H1 (cell line): Measurements from ENCODE around the gene ITPKA. TPM values are rescaled to one million over a fixed set of nuclear protein-coding genes. Genes with fewer than 3 reads are reported as not detected.

ENCODE experiments used
- CTCF ChIA-PET: fragments of 300-600 bp; sonication (Branson Sonifier 250); formaldehyde crosslinking; loops from one replicate; lab custom pipeline; 2021; ENCODE audit not compliant: partially characterized antibody; lab: Charles Lee
- POLR2A ChIA-PET: fragments of 300-600 bp; sonication (Branson Sonifier 250); formaldehyde crosslinking; loops from one replicate; lab custom pipeline; 2021; ENCODE audit warnings: inconsistent platforms; ENCODE audit not compliant: partially characterized antibody; lab: Charles Lee
- DNase-seq, 2 experiments: peaks; one replicate each; pipeline versions ENCODE4 v3.0.0 to v3.0.0-alpha.2; 2010 to 2022; ENCODE audit warnings: low spot score in 2 of 2, low read depth in 1 of 2, mixed read lengths in 1 of 2
- FAIRE-seq: peaks from 2 replicates; lab custom pipeline; 2011; peaks lifted over from hg19 to GRCh38; lab: Jason Lieb, UNC
- H2AFZ ChIP-seq: 2 replicates; pipeline ENCODE4 v1.8.1; 2012; ENCODE audit warnings: low read length, inconsistent platforms
- H2AK5ac ChIP-seq: 2 replicates; pipeline ENCODE4 v1.6.1; 2013; ENCODE audit warnings: low read depth, low read length
- H2BK120ac ChIP-seq: replicated peaks from 2 replicates; pipeline ENCODE3; 2013; ENCODE audit warnings: low read depth, low read length, inconsistent platforms
- H2BK12ac ChIP-seq: 2 replicates; pipeline ENCODE4 v1.6.1; 2013; ENCODE audit warnings: low read depth, low read length
- H2BK15ac ChIP-seq: 2 replicates; pipeline ENCODE4 v1.6.1; 2013; ENCODE audit warnings: low read length
- H2BK20ac ChIP-seq: 2 replicates; pipeline ENCODE4 v1.6.1; 2013; ENCODE audit warnings: low read length
- H2BK5ac ChIP-seq: 2 replicates; pipeline ENCODE4 v1.6.1; 2013; ENCODE audit warnings: low read depth, low read length
- H3K14ac ChIP-seq: 2 replicates; pipeline ENCODE4 v1.6.1; 2013; ENCODE audit warnings: inconsistent platforms; ENCODE audit not compliant: insufficient read length
- H3K18ac ChIP-seq: 2 replicates; pipeline ENCODE4 v1.6.1; 2013; ENCODE audit warnings: low read length; ENCODE audit errors: extremely low read depth
- H3K23ac ChIP-seq: 2 replicates; pipeline ENCODE4 v1.6.1; 2013; ENCODE audit warnings: inconsistent platforms; ENCODE audit not compliant: insufficient read length
- H3K23me2 ChIP-seq: 2 replicates; pipeline ENCODE4 v1.6.1; 2013; ENCODE audit warnings: low read depth, low read length
- H3K27ac ChIP-seq: 2 replicates; pipeline ENCODE4 v1.6.1; 2011; ENCODE audit warnings: low read depth, low read length, inconsistent platforms
- H3K27me3 ChIP-seq, 4 experiments: replicated peaks in 1 of 4; 1 replicate in 1 of 4; 2 replicates in 3 of 4; pipeline versions ENCODE4 v1.6.1 to v1.8.1; 2011 to 2013; ENCODE audit warnings: low read length in 3 of 4, mild to moderate bottlenecking in 3 of 4, inconsistent platforms in 2 of 4, mixed read lengths in 2 of 4, moderate library complexity in 1 of 4; ENCODE audit not compliant: control insufficient read depth in 3 of 4, insufficient read depth in 3 of 4; ENCODE audit errors: extremely low read depth in 1 of 4
- H3K36me3 ChIP-seq, 4 experiments: 2 replicates each; pipeline versions ENCODE4 v1.6.1 to v1.8.1; 2011 to 2013; ENCODE audit warnings: mild to moderate bottlenecking in 4 of 4, low read length in 3 of 4, moderate library complexity in 2 of 4, control low read depth in 1 of 4, inconsistent platforms in 1 of 4; ENCODE audit not compliant: insufficient read depth in 4 of 4, control insufficient read depth in 2 of 4
- H3K4ac ChIP-seq: replicated peaks from 2 replicates; pipeline ENCODE3; 2013; ENCODE audit warnings: low read length, low read depth, mixed read lengths, inconsistent platforms; ENCODE audit not compliant: insufficient read length
- H3K4me1 ChIP-seq, 4 experiments: replicated peaks in 1 of 4; 1 replicate in 1 of 4; 2 replicates in 3 of 4; pipeline versions ENCODE4 v1.6.1 to v1.8.1; 2011 to 2013; ENCODE audit warnings: low read length in 3 of 4, inconsistent platforms in 2 of 4, mixed read lengths in 1 of 4; ENCODE audit not compliant: insufficient read depth in 4 of 4, control insufficient read depth in 3 of 4
- H3K4me2 ChIP-seq, 2 experiments: 2 replicates each; pipeline versions ENCODE4 v1.6.1 to v1.8.1; 2011 to 2013; ENCODE audit warnings: low read depth in 2 of 2, low read length in 2 of 2, control low read depth in 1 of 2, inconsistent platforms in 1 of 2, mild to moderate bottlenecking in 1 of 2; ENCODE audit not compliant: insufficient read depth in 1 of 2
- H3K4me3 ChIP-seq, 4 experiments: fragments of 200-600, 300-600 bp in 1 of 4; sonication (generic), shearing (Covaris generic), sonication (Bioruptor Twin) in 1 of 4; 2 replicates each; pipeline versions ENCODE4 v1.5.1 to v1.8.1; 2011 to 2016; ENCODE audit warnings: low read length in 4 of 4, low read depth in 3 of 4, control low read depth in 2 of 4, inconsistent platforms in 2 of 4, mild to moderate bottlenecking in 2 of 4, mixed read lengths in 1 of 4, moderate library complexity in 1 of 4; ENCODE audit not compliant: insufficient read depth in 2 of 4; ENCODE audit errors: extremely low read depth in 1 of 4
- H3K56ac ChIP-seq: replicated peaks from 2 replicates; pipeline ENCODE3; 2013; ENCODE audit warnings: low read depth, mild to moderate bottlenecking, mixed read lengths, low read length, inconsistent platforms; ENCODE audit not compliant: insufficient read length
- H3K79me1 ChIP-seq: 2 replicates; pipeline ENCODE4 v1.6.1; 2013; ENCODE audit warnings: low read depth, low read length, control low read depth
- H3K79me2 ChIP-seq, 2 experiments: 2 replicates each; pipeline versions ENCODE4 v1.6.1 to v1.8.1; 2012 to 2013; ENCODE audit warnings: low read length in 2 of 2, mild to moderate bottlenecking in 2 of 2, inconsistent platforms in 1 of 2; ENCODE audit not compliant: insufficient read depth in 2 of 2, control insufficient read depth in 1 of 2
- H3K9ac ChIP-seq, 4 experiments: replicated peaks in 1 of 4; 1 replicate in 1 of 4; 2 replicates in 3 of 4; pipeline versions ENCODE4 v1.6.1 to v1.8.1; 2011 to 2013; ENCODE audit warnings: low read depth in 3 of 4, low read length in 3 of 4, control low read depth in 2 of 4, mild to moderate bottlenecking in 2 of 4, moderate library complexity in 2 of 4, inconsistent platforms in 1 of 4; ENCODE audit errors: extremely low read depth in 1 of 4
- H3K9me3 ChIP-seq, 2 experiments: 2 replicates each; pipeline versions ENCODE4 v1.6.1 to v1.8.1; 2012 to 2013; ENCODE audit warnings: mild to moderate bottlenecking in 2 of 2, moderate library complexity in 2 of 2, control low read depth in 1 of 2, inconsistent platforms in 1 of 2, low read depth in 1 of 2, low read length in 1 of 2, mixed read lengths in 1 of 2; ENCODE audit not compliant: insufficient read depth in 2 of 2
- H4K20me1 ChIP-seq, 2 experiments: replicated peaks in 1 of 2; 2 replicates each; pipeline versions ENCODE3 to v1.8.1; 2011 to 2013; ENCODE audit warnings: inconsistent platforms in 2 of 2, low read length in 2 of 2, mild to moderate bottlenecking in 1 of 2; ENCODE audit not compliant: insufficient read depth in 2 of 2, control insufficient read depth in 1 of 2
- H4K5ac ChIP-seq: 2 replicates; pipeline ENCODE4 v1.6.1; 2013; ENCODE audit warnings: low read length, low read depth, mixed read lengths, inconsistent platforms; ENCODE audit not compliant: insufficient read length
- H4K8ac ChIP-seq: 2 replicates; pipeline ENCODE4 v1.8.0; 2013; ENCODE audit warnings: mild to moderate bottlenecking, moderate library complexity, low read length, inconsistent platforms; ENCODE audit not compliant: insufficient read depth; ENCODE audit errors: extremely low read depth
- H4K91ac ChIP-seq: replicated peaks from 2 replicates; pipeline ENCODE3; 2013; ENCODE audit warnings: low read length, mixed read lengths, inconsistent platforms; ENCODE audit not compliant: insufficient read length
- ASH2L ChIP-seq: fragments of 200-600, 300-600 bp; sonication (generic); IDR thresholded peaks from one replicate; pipeline ENCODE4 v1.7.1; 2017; ENCODE audit warnings: low read length
- BACH1 ChIP-seq: IDR thresholded peaks from 2 replicates; pipeline ENCODE4 v1.6.1; 2012; ENCODE audit warnings: low read length, improper control_type of control experiment
- GABPA ChIP-seq: IDR thresholded peaks from 2 replicates; pipeline ENCODE4 v1.6.1; 2011; ENCODE audit warnings: mild to moderate bottlenecking, low read length, moderate library complexity, borderline replicate concordance; ENCODE audit not compliant: insufficient read depth
- GTF2F1 ChIP-seq: IDR thresholded peaks from 2 replicates; pipeline ENCODE4 v1.6.1; 2012; ENCODE audit warnings: low read depth, low read length, improper control_type of control experiment, borderline replicate concordance
- NRF1 ChIP-seq: IDR thresholded peaks from 2 replicates; pipeline ENCODE4 v1.6.1; 2011; ENCODE audit warnings: mild to moderate bottlenecking, low read depth, low read length, improper control_type of control experiment
- TAF1 ChIP-seq: IDR thresholded peaks from 2 replicates; pipeline ENCODE4 v1.6.1; 2011; ENCODE audit warnings: mild to moderate bottlenecking, low read depth, low read length
- TAF7 ChIP-seq: optimal IDR thresholded peaks from 2 replicates; pipeline ENCODE3; 2011; ENCODE audit warnings: low read depth, mild to moderate bottlenecking, inconsistent platforms, low read length, moderate library complexity, borderline replicate concordance
- TBP ChIP-seq: IDR thresholded peaks from 2 replicates; pipeline ENCODE4 v1.6.1; 2011; ENCODE audit warnings: low read depth, low read length, improper control_type of control experiment
- ZNF274 ChIP-seq: IDR thresholded peaks from 2 replicates; pipeline ENCODE4 v1.7.0; 2012; ENCODE audit warnings: low read length, borderline replicate concordance; ENCODE audit errors: extremely low read depth
- WGBS, 2 experiments: shearing (Covaris generic) in 1 of 2; methylation state at CpG; one replicate each; pipeline versions ENCODE4 v1.1.6 to v1.1.7; 2013 to 2015; ENCODE audit warnings: low lambda C conversion rate in 2 of 2, mixed read lengths in 2 of 2, inconsistent platforms in 1 of 2, low coverage in 1 of 2, missing lambda C conversion rate in 1 of 2; ENCODE audit not compliant: insufficient replicate concordance in 2 of 2, insufficient coverage in 1 of 2, insufficient read length in 1 of 2; ENCODE audit errors: extremely low coverage in 1 of 2, missing lambda C conversion rate in 1 of 2; 5-methylcytosine and 5-hydroxymethylcytosine counted together
- polyA plus RNA-seq, 7 experiments: library from polyadenylated mRNA; depleted of rRNA in 3 of 7; stranded (reverse) in 5 of 7; unstranded in 2 of 7; fragments of >200 nt in 5 of 7; fragments of 200-250 nt in 2 of 7; gene quantifications; 1 replicate in 5 of 7; 2 replicates in 1 of 7; 4 replicates in 1 of 7; pipeline versions ENCODE4 v1.2.1 to v1.2.3, GENCODE V29; 2011 to 2013; ENCODE audit warnings: missing spikeins in 2 of 7, mixed read lengths in 2 of 7
- total RNA-seq: library from RNA; stranded (reverse); fragmentation: NEBNext Ultra II Directional; extraction: Animal tissue kit (Norgen Biotek cat#: 25700); gene quantifications from 2 replicates; pipeline ENCODE4 v1.2.1, GENCODE V29; 2021
- TF ChIP-seq, protein P1 (sequence below): IDR thresholded peaks from 2 replicates; pipeline ENCODE4 v1.6.1; 2012; ENCODE audit warnings: inconsistent platforms
- TF ChIP-seq, protein P2 (sequence below), 3 experiments: IDR thresholded peaks; 1 replicate in 2 of 3; 2 replicates in 1 of 3; pipeline versions ENCODE4 v1.5.1 to v1.6.1; 2011; ENCODE audit warnings: low read length in 3 of 3, mild to moderate bottlenecking in 3 of 3, inconsistent platforms in 2 of 3, low read depth in 1 of 3, moderate library complexity in 1 of 3; ENCODE audit not compliant: insufficient read depth in 1 of 3; ENCODE audit errors: control extremely low read depth in 1 of 3

ITPKA gene
- total and polyA plus RNA-seq, 2 of the 8 experiments (the other 6 are each of a cell fraction or from before 2014, with no cell fraction given), result 0.39 to 0.99 TPM

DNA sequence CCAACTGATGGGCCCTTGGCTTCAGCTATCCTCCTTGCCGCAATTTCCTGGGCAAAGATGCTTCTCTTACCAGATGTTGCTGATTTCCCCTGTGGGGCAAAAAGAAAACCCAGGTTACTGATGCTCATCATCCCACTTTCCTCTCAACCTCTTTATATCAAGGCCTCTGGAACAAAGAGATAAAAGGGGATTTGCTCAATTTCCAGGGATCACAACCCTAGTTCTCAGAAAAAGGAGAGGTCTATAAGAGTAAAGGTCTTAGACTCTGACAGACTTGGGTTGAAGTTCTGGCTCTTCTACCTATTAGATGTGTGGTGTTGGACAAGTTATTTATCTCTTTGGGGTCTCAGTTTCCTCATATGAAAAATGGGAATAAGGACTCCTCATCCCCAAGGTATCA lies 41.9 kb downstream of the ITPKA start:
- 91% methylated on average over 1 of the region's 1 CpG; no CpG with 5 or more reads in 1 of the 2 experiments for WGBS, 2 experiments
- no peak for TF ChIP-seq ZNF274
- no peak for TF ChIP-seq TAF1
- TF ChIP-seq, protein P1, sequence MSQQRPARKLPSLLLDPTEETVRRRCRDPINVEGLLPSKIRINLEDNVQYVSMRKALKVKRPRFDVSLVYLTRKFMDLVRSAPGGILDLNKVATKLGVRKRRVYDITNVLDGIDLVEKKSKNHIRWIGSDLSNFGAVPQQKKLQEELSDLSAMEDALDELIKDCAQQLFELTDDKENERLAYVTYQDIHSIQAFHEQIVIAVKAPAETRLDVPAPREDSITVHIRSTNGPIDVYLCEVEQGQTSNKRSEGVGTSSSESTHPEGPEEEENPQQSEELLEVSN, result no peak
- no peak for TF ChIP-seq NRF1
- no peak for TF ChIP-seq BACH1
- TF ChIP-seq, protein P2, sequence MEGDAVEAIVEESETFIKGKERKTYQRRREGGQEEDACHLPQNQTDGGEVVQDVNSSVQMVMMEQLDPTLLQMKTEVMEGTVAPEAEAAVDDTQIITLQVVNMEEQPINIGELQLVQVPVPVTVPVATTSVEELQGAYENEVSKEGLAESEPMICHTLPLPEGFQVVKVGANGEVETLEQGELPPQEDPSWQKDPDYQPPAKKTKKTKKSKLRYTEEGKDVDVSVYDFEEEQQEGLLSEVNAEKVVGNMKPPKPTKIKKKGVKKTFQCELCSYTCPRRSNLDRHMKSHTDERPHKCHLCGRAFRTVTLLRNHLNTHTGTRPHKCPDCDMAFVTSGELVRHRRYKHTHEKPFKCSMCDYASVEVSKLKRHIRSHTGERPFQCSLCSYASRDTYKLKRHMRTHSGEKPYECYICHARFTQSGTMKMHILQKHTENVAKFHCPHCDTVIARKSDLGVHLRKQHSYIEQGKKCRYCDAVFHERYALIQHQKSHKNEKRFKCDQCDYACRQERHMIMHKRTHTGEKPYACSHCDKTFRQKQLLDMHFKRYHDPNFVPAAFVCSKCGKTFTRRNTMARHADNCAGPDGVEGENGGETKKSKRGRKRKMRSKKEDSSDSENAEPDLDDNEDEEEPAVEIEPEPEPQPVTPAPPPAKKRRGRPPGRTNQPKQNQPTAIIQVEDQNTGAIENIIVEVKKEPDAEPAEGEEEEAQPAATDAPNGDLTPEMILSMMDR (IDR thresholded peaks at IDR 0.05; ENCODE audit: control extremely low read depth in 1 of 3, insufficient read depth in 1 of 3, low read depth in 1 of 3, low read length in 3 of 3), result no peak
- no peak for TF ChIP-seq GTF2F1
- TF ChIP-seq TAF7, result no peak
- TF ChIP-seq GABPA, result no peak
- no peak for TF ChIP-seq TBP
- no peak for TF ChIP-seq ASH2L

More for the DNA sequence above, 41.9 kb downstream of the ITPKA start:
- Histone ChIP-seq H3K18ac (no peak overlapping the region), H3K4me3 (no peak overlapping the region), H3K79me1 (no peaks in the 10 kb centered on the region), H2BK15ac (no peak overlapping the region), H3K27me3 (no peaks in the 10 kb centered on the region), H3K9me3 (no peaks in the 10 kb centered on the region), H3K23me2 (no peaks in the 10 kb centered on the region), H3K79me2 (no peaks in the 10 kb centered on the region), H4K8ac (no peak overlapping the region), H3K23ac (no peak overlapping the region), H3K27ac (no peak overlapping the region), H3K9ac (no peak overlapping the region), H3K4me2 (no peak overlapping the region), H4K91ac (no peak overlapping the region), H2BK5ac (no peak overlapping the region), H2BK20ac (no peak overlapping the region), H2BK12ac (no peak overlapping the region), H2AFZ (no peak overlapping the region), H3K4ac (no peak overlapping the region), H3K56ac (no peak overlapping the region), H3K36me3 (peaks cover 11 to 56% (median 43%) of the 10 kb centered on the region in 4 experiments), H3K14ac (no peak overlapping the region), H2BK120ac (no peak overlapping the region), H4K20me1 (peaks cover 1 to 2% of the 10 kb centered on the region in 2 experiments), H2AK5ac (no peak overlapping the region), H3K4me1 (no peaks in the 10 kb centered on the region), H4K5ac (no peak overlapping the region)
- no peak for FAIRE-seq
- POLR2A ChIA-PET, result no interaction called here
- no peak for DNase-seq
- CTCF ChIA-PET, result interaction anchor here (1.9 kb wide), 1 partner anchor 68 kb away, joined by 4 read pairs; no protein-coding TSS in a partner anchor
